Calu3 (cell line): Measurements from ENCODE around the gene OR4D10. TPM values are rescaled to one million over a fixed set of nuclear protein-coding genes. Genes with fewer than 3 reads are reported as not detected.
"Not testable (repeated sequence)": the region's sequence is repeated elsewhere in the genome, so short reads cannot be mapped to it uniquely, and the experiment has no call there.

ENCODE experiments used
- BruUV-seq: library from RNA; stranded (reverse); fragments of 400-500 nt; replicated peaks from 2 replicates; lab custom pipeline; 2021; lab: Mats Ljungman, UMichigan
- CTCF ChIA-PET: fragments of 300-600 bp; sonication (Branson Sonifier 250); formaldehyde crosslinking; loops from one replicate; lab custom pipeline; 2022; ENCODE audit warnings: antibody characterized with exemption; lab: Charles Lee
- DNase-seq: peaks from one replicate; pipeline ENCODE4 v3.0.0; 2022
- H3K27ac Mint-ChIP-seq: one replicate; pipeline ENCODE4 v1.8.0; 2022; ENCODE audit warnings: mixed read lengths; ENCODE audit not compliant: unreplicated experiment
- H3K27me3 Mint-ChIP-seq: one replicate; pipeline ENCODE4 v1.8.0; 2022; ENCODE audit warnings: mixed read lengths; ENCODE audit not compliant: unreplicated experiment
- H3K36me3 Mint-ChIP-seq: one replicate; pipeline ENCODE4 v1.8.0; 2022; ENCODE audit warnings: mild to moderate bottlenecking, moderate library complexity, mixed read lengths; ENCODE audit not compliant: insufficient read depth, unreplicated experiment
- H3K4me1 Mint-ChIP-seq: one replicate; pipeline ENCODE4 v1.8.0; 2022; ENCODE audit warnings: mild to moderate bottlenecking, low read depth, mixed read lengths; ENCODE audit not compliant: unreplicated experiment
- H3K4me3 Mint-ChIP-seq: one replicate; pipeline ENCODE4 v1.8.0; 2022; ENCODE audit warnings: mild to moderate bottlenecking, low read depth, moderate library complexity, mixed read lengths; ENCODE audit not compliant: unreplicated experiment
- H3K9me3 Mint-ChIP-seq: one replicate; pipeline ENCODE4 v1.8.0; 2022; ENCODE audit warnings: low read depth, mixed read lengths; ENCODE audit not compliant: unreplicated experiment
- intact Hi-C: fragments of 100-400 bp; cut with micrococcal nuclease; formaldehyde crosslinking; loops from one replicate; pipeline ENCODE4 v1.10.0; 2022; ENCODE audit not compliant: unreplicated experiment
- total RNA-seq: library from RNA; stranded (reverse); gene quantifications from 2 replicates; pipeline ENCODE4 v1.2.3, GENCODE V29; 2022
- TF ChIP-seq, protein P1 (sequence below): fragments of 200-600 bp; IDR thresholded peaks from one replicate; pipeline ENCODE4 v1.8.0; 2022; ENCODE audit warnings: antibody characterized with exemption; ENCODE audit not compliant: unreplicated experiment

Gene OR4D10
- total RNA-seq, 1 experiment from 2014 or later = not detected

DNA sequence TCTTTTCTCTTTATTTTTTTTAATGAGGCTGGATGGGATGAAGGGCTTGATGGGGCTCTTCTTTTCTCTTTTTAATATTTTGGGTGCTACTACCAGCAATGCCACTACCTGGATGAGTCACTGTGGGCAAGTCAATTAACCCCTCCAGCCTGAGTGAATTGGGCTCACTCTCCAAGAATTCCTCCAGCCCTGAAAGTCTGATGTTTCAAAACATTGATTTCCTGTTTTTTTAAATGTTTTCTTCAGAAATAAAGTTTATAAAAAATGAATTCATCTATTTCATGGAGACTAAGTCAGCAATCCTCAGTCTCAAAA lies 46.1 kb upstream of the OR4D10 start:
- no TSS peak for BruUV-seq
- TF ChIP-seq, protein P1, sequence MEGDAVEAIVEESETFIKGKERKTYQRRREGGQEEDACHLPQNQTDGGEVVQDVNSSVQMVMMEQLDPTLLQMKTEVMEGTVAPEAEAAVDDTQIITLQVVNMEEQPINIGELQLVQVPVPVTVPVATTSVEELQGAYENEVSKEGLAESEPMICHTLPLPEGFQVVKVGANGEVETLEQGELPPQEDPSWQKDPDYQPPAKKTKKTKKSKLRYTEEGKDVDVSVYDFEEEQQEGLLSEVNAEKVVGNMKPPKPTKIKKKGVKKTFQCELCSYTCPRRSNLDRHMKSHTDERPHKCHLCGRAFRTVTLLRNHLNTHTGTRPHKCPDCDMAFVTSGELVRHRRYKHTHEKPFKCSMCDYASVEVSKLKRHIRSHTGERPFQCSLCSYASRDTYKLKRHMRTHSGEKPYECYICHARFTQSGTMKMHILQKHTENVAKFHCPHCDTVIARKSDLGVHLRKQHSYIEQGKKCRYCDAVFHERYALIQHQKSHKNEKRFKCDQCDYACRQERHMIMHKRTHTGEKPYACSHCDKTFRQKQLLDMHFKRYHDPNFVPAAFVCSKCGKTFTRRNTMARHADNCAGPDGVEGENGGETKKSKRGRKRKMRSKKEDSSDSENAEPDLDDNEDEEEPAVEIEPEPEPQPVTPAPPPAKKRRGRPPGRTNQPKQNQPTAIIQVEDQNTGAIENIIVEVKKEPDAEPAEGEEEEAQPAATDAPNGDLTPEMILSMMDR = no peak
- DNase-seq = no peak
- CTCF ChIA-PET = interaction anchor here (1.0 kb wide), 2 partner anchors 164 to 255 kb away, joined by 3 read pairs; partner anchors contain the start of gene DTX4
- Mint-ChIP-seq H3K9me3 (no peaks in the 10 kb centered on the region), H3K36me3 (no peaks in the 10 kb centered on the region), H3K4me1 (no peaks in the 10 kb centered on the region), H3K4me3 (no peak overlapping the region), H3K27me3 (peaks cover 15% of the 10 kb centered on the region), H3K27ac (no peak overlapping the region)
- intact Hi-C loops = loop anchor here (1.0 kb wide), 1 partner anchor 25 kb away; no protein-coding TSS in a partner anchor

DNA sequence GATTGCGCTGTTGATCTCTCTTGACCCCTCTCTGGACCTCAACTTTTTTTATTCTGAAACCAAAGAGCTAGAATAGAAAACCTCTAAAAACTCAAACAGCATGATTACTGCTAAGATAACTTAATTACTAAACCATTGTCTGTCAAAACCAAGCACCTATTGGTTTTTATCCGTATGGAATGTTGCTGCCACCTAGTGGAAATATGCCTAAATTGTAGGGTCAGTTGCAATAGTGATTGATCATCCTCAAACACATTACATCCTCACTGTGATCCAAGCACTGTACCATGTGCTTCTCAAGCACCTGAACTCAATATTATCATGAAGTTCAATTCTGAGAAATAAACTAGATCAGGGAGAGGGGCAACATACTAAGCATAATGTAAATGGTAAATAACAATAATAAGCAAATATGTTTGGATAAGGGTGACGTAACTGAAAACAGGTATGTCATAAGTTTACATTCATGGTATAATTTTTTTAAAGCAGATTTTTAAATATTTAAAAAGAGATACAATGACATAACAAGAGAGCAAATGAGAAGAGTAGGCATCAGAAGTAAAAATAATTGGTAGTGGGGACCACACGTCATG lies 43.1 kb upstream of the OR4D10 start:
- no peaks in the 10 kb centered on the region for H3K4me1 Mint-ChIP-seq
- intact Hi-C loops = loop anchor here (1.0 to 5.0 kb wide), 5 partner anchors 146 to 259 kb away; no protein-coding TSS in a partner anchor
- H3K4me3 Mint-ChIP-seq = no peak overlapping the region
- TF ChIP-seq, protein P1 = peak; percentile 65
- CTCF ChIA-PET = no interaction called here
- BruUV-seq = no TSS peak
- DNase-seq = peak; percentile 66
- no peaks in the 10 kb centered on the region for H3K9me3 Mint-ChIP-seq
- H3K36me3 Mint-ChIP-seq = no peaks in the 10 kb centered on the region
- H3K27ac Mint-ChIP-seq = no peak overlapping the region
- H3K27me3 Mint-ChIP-seq = peaks cover 15% of the 10 kb centered on the region

DNA sequence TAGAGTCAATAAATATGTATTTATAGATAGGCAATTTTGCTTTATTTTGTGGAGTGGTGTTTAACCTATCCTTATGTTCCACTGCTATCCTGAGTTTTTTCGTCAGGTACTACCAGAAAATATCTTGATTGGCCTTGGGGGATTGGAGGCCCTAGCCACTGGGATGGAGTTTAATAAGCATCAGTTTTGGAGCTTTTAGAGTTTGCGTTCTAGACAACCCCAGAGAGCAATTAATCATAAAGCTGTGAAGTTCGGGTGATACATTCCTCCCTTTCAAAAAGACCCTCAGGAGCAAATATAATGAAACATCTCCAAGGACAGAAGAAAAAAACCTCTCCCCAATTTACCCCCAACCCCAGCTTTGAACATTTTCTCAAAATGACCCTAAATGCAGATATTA lies 36.9 kb upstream of the OR4D10 start, which contains the start of gene OR5A1:
OR5A1 (plus strand) TSS at position 301 of the 400 bp plus-strand sequence. CDS start 6,700 bp downstream, outside the sequence.
- no peak for DNase-seq
- Mint-ChIP-seq H3K4me3 (no peak within 1 kb of the TSS), H3K27me3 (peaks cover 49% of the 10 kb centered on the region), H3K4me1 (no peaks in the 10 kb centered on the region), H3K36me3 (no peaks in the 10 kb centered on the region), H3K27ac (no peak within 1 kb of the TSS), H3K9me3 (no peaks in the 10 kb centered on the region)
- CTCF ChIA-PET = no interaction called here
- no TSS peak for BruUV-seq
- intact Hi-C loops = no loop called here
- TF ChIP-seq, protein P1 = no peak

DNA sequence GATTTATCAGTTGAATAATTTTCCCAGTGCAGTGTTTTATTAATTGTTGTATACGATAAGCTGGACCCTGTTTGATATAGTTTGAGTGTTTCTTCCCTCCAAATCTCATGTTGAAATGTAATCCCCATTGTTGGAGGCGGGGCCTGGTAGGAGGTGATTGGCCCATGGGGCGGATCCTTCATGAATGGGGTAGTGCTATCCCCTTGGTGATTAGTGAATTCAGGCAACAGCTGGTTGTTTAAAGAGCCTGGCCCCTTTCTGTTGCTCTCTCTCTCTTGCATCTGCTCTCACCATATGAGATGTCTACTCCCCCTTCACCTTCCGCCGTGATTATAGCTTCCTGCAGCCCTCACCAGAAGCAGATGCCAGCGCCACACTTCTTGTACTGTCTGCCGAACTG lies 35.3 kb upstream of the OR4D10 start:
- TF ChIP-seq, protein P1 = no peak
- Mint-ChIP-seq H3K36me3 (no peaks in the 10 kb centered on the region), H3K27me3 (peaks cover 38% of the 10 kb centered on the region), H3K9me3 (no peaks in the 10 kb centered on the region), H3K27ac (no peak overlapping the region), H3K4me1 (no peaks in the 10 kb centered on the region), H3K4me3 (no peak overlapping the region)
- no peak for DNase-seq
- intact Hi-C loops = no loop called here
- CTCF ChIA-PET = no interaction called here
- BruUV-seq = no TSS peak

DNA sequence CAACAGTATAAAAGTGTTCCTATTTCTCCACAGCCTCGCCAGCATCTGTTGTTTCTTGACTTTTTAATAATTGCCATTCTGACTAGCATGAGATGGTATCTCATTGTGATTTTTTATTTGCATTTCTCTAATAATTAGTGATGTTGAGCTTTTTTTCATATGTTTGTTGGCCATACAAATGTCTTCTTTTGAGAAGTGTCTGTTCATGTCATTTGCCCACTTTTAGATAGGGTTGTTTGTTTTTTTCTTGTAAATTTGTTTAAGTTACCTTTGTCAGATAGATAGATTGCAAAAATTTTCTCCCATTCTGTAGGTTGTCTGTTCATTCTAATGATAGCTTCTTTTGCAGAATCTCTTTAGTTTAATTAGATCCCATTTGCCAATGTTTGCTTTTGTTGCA lies 27.5 kb upstream of the OR4D10 start:
- H3K4me3 Mint-ChIP-seq, H3K9me3 Mint-ChIP-seq, DNase-seq, H3K27ac Mint-ChIP-seq, BruUV-seq, CTCF ChIA-PET, H3K4me1 Mint-ChIP-seq, H3K36me3 Mint-ChIP-seq, intact Hi-C loops: not testable (repeated sequence)
- peaks cover 35% of the 10 kb centered on the region for H3K27me3 Mint-ChIP-seq
